ENCODE measurements around the gene DNAH12. TPM values are rescaled to one million over a fixed set of nuclear protein-coding genes. Genes with fewer than 3 reads are reported as not detected.

Gene DNAH12
- total RNA-seq, 4 donors from 2014 or later: 0.16 to 0.44 (median 0.27) TPM

GRCh38 chr3:57518276-57518915 lies 25.7 kb downstream of the DNAH12 start:
- TF ChIP-seq, protein P1, sequence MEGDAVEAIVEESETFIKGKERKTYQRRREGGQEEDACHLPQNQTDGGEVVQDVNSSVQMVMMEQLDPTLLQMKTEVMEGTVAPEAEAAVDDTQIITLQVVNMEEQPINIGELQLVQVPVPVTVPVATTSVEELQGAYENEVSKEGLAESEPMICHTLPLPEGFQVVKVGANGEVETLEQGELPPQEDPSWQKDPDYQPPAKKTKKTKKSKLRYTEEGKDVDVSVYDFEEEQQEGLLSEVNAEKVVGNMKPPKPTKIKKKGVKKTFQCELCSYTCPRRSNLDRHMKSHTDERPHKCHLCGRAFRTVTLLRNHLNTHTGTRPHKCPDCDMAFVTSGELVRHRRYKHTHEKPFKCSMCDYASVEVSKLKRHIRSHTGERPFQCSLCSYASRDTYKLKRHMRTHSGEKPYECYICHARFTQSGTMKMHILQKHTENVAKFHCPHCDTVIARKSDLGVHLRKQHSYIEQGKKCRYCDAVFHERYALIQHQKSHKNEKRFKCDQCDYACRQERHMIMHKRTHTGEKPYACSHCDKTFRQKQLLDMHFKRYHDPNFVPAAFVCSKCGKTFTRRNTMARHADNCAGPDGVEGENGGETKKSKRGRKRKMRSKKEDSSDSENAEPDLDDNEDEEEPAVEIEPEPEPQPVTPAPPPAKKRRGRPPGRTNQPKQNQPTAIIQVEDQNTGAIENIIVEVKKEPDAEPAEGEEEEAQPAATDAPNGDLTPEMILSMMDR (IDR thresholded peaks at IDR 0.05; ENCODE audit: low read depth): no peak

- TF ChIP-seq, protein P1 (IDR thresholded peaks at IDR 0.05; ENCODE audit: low read depth): no peak
Measured at GRCh38 chr3:57512166-57512565, 32.0 kb downstream of the DNAH12 start.

DNA sequence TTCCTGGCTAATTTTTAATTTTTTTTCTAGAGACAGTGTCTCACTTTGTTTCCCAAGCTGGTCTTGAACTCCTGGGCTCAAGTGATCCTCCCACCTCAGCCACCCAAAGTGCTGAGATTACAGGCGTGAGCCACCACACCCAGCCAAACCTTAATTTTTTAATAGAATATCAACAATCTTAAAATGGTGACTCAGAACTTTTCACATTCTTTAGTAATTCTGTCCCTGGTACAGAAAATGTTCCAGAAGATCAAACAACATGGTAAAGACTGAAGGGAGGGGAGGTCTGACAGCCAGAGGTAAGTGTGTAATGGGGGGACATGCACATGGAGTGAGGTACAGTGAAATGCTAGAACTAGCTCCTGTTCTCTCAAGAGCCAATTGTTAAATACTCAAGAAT lies 38.2 kb downstream of the DNAH12 start:
- TF ChIP-seq, protein P1 (IDR thresholded peaks at IDR 0.05; ENCODE audit: low read depth): no peak

GRCh38 chr3:57500506-57500905 lies 43.6 kb downstream of the DNAH12 start:
- TF ChIP-seq, protein P1 (IDR thresholded peaks at IDR 0.05; ENCODE audit: low read depth): no peak

DNA sequence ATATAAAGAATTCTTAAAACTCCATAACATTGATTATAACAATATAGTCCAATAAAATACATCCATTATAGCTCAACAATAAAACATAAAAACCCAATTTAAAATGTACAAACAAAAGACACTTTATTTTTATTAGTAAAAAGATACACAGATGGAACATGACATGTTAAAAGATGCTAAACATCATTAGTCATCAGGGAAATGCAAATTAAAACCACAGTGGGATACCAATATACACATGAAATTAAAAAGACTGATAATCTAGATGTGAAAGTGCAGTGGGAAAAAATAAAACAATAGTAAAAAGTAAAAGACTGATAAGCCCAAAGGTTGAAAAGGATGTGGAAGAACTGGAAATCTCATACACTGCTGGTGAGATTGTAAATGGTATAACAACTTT lies 46.2 kb downstream of the DNAH12 start:
- TF ChIP-seq, protein P1 (IDR thresholded peaks at IDR 0.05; ENCODE audit: low read depth): no peak

DNA sequence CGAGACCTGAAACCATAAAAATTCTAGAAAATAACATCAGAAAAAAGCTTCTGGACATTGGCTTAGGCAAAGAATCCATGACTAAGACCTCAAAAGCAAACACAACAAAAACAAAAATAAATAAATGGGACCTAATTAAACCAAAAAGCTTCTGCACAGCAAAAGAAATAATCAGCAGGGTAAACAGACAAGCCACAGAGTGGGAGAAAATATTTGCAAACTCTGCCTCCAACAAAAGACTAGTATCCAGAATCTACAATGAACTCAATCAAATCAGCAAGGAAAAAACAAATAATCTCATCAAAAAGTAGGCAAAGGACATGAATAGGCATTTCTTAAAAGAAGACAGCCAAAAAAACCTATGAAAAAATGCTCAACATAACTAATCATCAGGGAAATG lies 59.6 kb downstream of the DNAH12 start:
- TF ChIP-seq, protein P1 (IDR thresholded peaks at IDR 0.05; ENCODE audit: low read depth): no peak

- TF ChIP-seq, protein P1 (IDR thresholded peaks at IDR 0.05; ENCODE audit: low read depth): no peak
Measured at GRCh38 chr3:57464801-57465200, 79.3 kb downstream of the DNAH12 start.

Measured in subcutaneous adipose tissue (tissue), 4 donors.